MM.1S (cell line): ENCODE data around the gene PGLYRP3.

Experiments used
- EZH2 ChIP-seq: fragments of 300-600 bp; sonication (generic); optimal IDR thresholded peaks from 2 replicates; pipeline ENCODE3; 2017; ENCODE audit warnings: low read depth, mild to moderate bottlenecking, antibody characterized with exemption, low read length, mixed read lengths
- EZH2phosphoT487 ChIP-seq: fragments of 300-600 bp; sonication (generic); IDR thresholded peaks from 2 replicates; pipeline ENCODE4 v1.6.1; 2018; ENCODE audit warnings: antibody characterized with exemption, low read length
- TF ChIP-seq, protein P1 (sequence below): fragments of 300-600 bp; sonication (generic); IDR thresholded peaks from 2 replicates; pipeline ENCODE4 v1.5.1; 2016; ENCODE audit warnings: antibody characterized with exemption, low read length, mixed read lengths

DNA sequence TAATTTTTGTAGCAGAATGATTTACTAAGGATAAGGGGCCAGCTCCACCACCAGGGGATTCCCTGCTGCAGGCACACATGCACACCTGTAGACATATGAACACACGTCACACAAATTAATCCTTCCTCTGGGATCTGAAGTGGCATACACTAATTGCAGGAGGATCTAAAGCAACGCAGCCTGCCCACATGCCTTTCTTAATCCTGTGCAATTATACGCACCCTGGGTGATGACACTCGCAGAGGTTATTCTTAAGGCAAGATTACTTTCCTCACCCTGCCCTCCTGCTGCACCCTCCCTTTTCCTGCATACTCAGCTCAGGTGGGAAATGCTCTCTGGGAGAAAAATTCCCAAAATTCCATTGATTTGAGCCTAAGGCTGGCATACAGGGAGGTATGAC is 60.8 kb downstream of the PGLYRP3 start:
- TF ChIP-seq, protein P1, sequence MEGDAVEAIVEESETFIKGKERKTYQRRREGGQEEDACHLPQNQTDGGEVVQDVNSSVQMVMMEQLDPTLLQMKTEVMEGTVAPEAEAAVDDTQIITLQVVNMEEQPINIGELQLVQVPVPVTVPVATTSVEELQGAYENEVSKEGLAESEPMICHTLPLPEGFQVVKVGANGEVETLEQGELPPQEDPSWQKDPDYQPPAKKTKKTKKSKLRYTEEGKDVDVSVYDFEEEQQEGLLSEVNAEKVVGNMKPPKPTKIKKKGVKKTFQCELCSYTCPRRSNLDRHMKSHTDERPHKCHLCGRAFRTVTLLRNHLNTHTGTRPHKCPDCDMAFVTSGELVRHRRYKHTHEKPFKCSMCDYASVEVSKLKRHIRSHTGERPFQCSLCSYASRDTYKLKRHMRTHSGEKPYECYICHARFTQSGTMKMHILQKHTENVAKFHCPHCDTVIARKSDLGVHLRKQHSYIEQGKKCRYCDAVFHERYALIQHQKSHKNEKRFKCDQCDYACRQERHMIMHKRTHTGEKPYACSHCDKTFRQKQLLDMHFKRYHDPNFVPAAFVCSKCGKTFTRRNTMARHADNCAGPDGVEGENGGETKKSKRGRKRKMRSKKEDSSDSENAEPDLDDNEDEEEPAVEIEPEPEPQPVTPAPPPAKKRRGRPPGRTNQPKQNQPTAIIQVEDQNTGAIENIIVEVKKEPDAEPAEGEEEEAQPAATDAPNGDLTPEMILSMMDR, result no peak
- TF ChIP-seq EZH2, result no peak
- no peak for TF ChIP-seq EZH2phosphoT487
